OCI-LY3 (cell line): ENCODE results near the gene ARL10.

Experiments used
- CTCF ChIP-seq: fragments of 200-600, 300-600 bp; sonication (generic); IDR thresholded peaks from 2 replicates; pipeline ENCODE4 v1.5.1; 2014; ENCODE audit warnings: antibody characterized with exemption, low read length, low read depth
- EZH2phosphoT487 ChIP-seq: fragments of 200-600 bp; shearing (Covaris generic); IDR thresholded peaks from 2 replicates; pipeline ENCODE4 v1.6.1; 2018; ENCODE audit warnings: antibody characterized with exemption, mixed run types, low read depth

- TF ChIP-seq CTCF (no peak), EZH2phosphoT487 (no peak)
Observed at GRCh38 chr5:176317534-176318374, 47.5 kb upstream of the ARL10 start.
